SK-N-SH (cell line): Measurements from ENCODE around the gene TTN. TPM values are rescaled to one million over a fixed set of nuclear protein-coding genes. Genes with fewer than 3 reads are reported as not detected.

Experiments
- CTCF ChIA-PET: fragments of 300-600, 350-600 bp; formaldehyde crosslinking; extraction: SDS; loops from one replicate; lab custom pipeline; 2021; lab: Yijun Ruan, JAX
- POLR2A ChIA-PET: fragments of 350-600 bp; sonication (Branson Sonifier 250); formaldehyde crosslinking; extraction: SDS; loops from one replicate; lab custom pipeline; 2020; ENCODE audit warnings: antibody characterized with exemption, inconsistent platforms; lab: Yijun Ruan, JAX
- DNase-seq: peaks from one replicate; pipeline ENCODE4 v3.0.0; 2012
- H2AFZ ChIP-seq: fragments of 200-600 bp; sonication (generic); 2 replicates; pipeline ENCODE4 v1.8.1; 2016; ENCODE audit warnings: antibody characterized with exemption, mild to moderate bottlenecking, low read depth
- H3F3A ChIP-seq: fragments of 200-600 bp; sonication (generic); replicated peaks from 2 replicates; pipeline ENCODE3; 2016; ENCODE audit warnings: antibody characterized with exemption, mild to moderate bottlenecking; ENCODE audit not compliant: insufficient read depth
- H3K27ac ChIP-seq, 2 experiments: fragments of 200-500 bp in 1 of 2; fragments of 200-600 bp in 1 of 2; sonication (Bioruptor generic) in 1 of 2; sonication (generic), shearing (Covaris generic) in 1 of 2; 2 replicates each; pipeline versions ENCODE4 v1.5.1 to v1.6.1; 2014 to 2016; ENCODE audit warnings: low read depth in 2 of 2, inconsistent platforms in 1 of 2, low read length in 1 of 2, mild to moderate bottlenecking in 1 of 2, mixed read lengths in 1 of 2
- H3K27me3 ChIP-seq: fragments of 200-600 bp; sonication (generic), shearing (Covaris generic); 2 replicates; pipeline ENCODE4 v1.6.1; 2016; ENCODE audit warnings: mixed run types; ENCODE audit not compliant: insufficient read depth
- H3K36me3 ChIP-seq, 2 experiments: fragments of 200-500 bp in 1 of 2; fragments of 200-600 bp in 1 of 2; sonication (Bioruptor generic) in 1 of 2; sonication (generic) in 1 of 2; replicated peaks in 1 of 2; 2 replicates each; pipeline versions ENCODE3 to v1.5.1; 2014 to 2016; ENCODE audit warnings: low read length in 1 of 2, mild to moderate bottlenecking in 1 of 2; ENCODE audit not compliant: insufficient read depth in 2 of 2, control insufficient read depth in 1 of 2
- H3K4me1 ChIP-seq, 2 experiments: fragments of 200-500 bp in 1 of 2; fragments of 200-600 bp in 1 of 2; sonication (Bioruptor generic) in 1 of 2; sonication (generic), shearing (Covaris generic) in 1 of 2; 2 replicates each; pipeline versions ENCODE4 v1.5.1 to v1.6.1; 2014 to 2016; ENCODE audit warnings: low read depth in 1 of 2, low read length in 1 of 2, mixed run types in 1 of 2; ENCODE audit not compliant: insufficient read depth in 2 of 2, control insufficient read depth in 1 of 2
- H3K4me2 ChIP-seq: fragments of 200-600 bp; sonication (generic), shearing (Covaris generic); 2 replicates; pipeline ENCODE4 v1.6.1; 2017; ENCODE audit warnings: mixed run types
- H3K4me3 ChIP-seq, 2 experiments: fragments of 200-500 bp in 1 of 2; fragments of 200-600 bp in 1 of 2; sonication (Bioruptor generic) in 1 of 2; sonication (generic), shearing (Covaris generic) in 1 of 2; 2 replicates each; pipeline versions ENCODE4 v1.5.1 to v1.8.1; 2014 to 2016; ENCODE audit warnings: low read depth in 2 of 2, inconsistent platforms in 1 of 2, low read length in 1 of 2, mild to moderate bottlenecking in 1 of 2, mixed read lengths in 1 of 2, moderate library complexity in 1 of 2
- H3K79me2 ChIP-seq: fragments of 200-600 bp; sonication (generic); 2 replicates; pipeline ENCODE4 v1.8.1; 2017; ENCODE audit warnings: mild to moderate bottlenecking; ENCODE audit not compliant: insufficient read depth
- H3K9ac ChIP-seq: fragments of 200-600 bp; sonication (generic); 2 replicates; pipeline ENCODE4 v1.6.1; 2017; ENCODE audit warnings: mixed run types
- H3K9me2 ChIP-seq: fragments of 200-600 bp; sonication (generic); 2 replicates; pipeline ENCODE4 v1.6.1; 2017; ENCODE audit warnings: mixed run types
- H3K9me3 ChIP-seq: fragments of 200-600 bp; sonication (generic); 2 replicates; pipeline ENCODE4 v1.6.1; 2017; ENCODE audit warnings: mixed run types, mild to moderate bottlenecking, moderate library complexity
- H4K20me1 ChIP-seq: fragments of 200-600 bp; sonication (generic); 2 replicates; pipeline ENCODE4 v1.6.1; 2017; ENCODE audit warnings: mild to moderate bottlenecking, mixed run types; ENCODE audit not compliant: insufficient read depth
- CHD2 ChIP-seq: fragments of 150-350 bp; IDR thresholded peaks from 2 replicates; pipeline ENCODE4 v1.6.1; 2018; ENCODE audit warnings: low read length; ENCODE audit not compliant: partially characterized antibody
- CTCF ChIP-seq: fragments of 200-600 bp; sonication (generic); IDR thresholded peaks from 2 replicates; pipeline ENCODE4 v1.6.1; 2017; ENCODE audit warnings: antibody characterized with exemption, mild to moderate bottlenecking, moderate library complexity
- ELF1 ChIP-seq: IDR thresholded peaks from 2 replicates; pipeline ENCODE4 v1.4.0; 2012
- EP300 ChIP-seq, 2 experiments: IDR thresholded peaks; 2 replicates each; pipeline versions ENCODE4 v1.4.0 to v1.6.1; 2012; ENCODE audit warnings: borderline replicate concordance in 1 of 2, low read depth in 1 of 2, low read length in 1 of 2
- EZH2phosphoT487 ChIP-seq: fragments of 200-600 bp; sonication (generic); IDR thresholded peaks from 2 replicates; pipeline ENCODE4 v1.6.1; 2017; ENCODE audit warnings: low read depth, mixed run types, mild to moderate bottlenecking, antibody characterized with exemption, moderate library complexity, borderline replicate concordance
- FOSL2 ChIP-seq: IDR thresholded peaks from 2 replicates; pipeline ENCODE4 v1.4.0; 2012; ENCODE audit warnings: low read depth, mild to moderate bottlenecking, moderate library complexity, borderline replicate concordance
- FOXM1 ChIP-seq: IDR thresholded peaks from 2 replicates; pipeline ENCODE4 v1.4.0; 2012; ENCODE audit warnings: low read depth, mild to moderate bottlenecking
- IRF3 ChIP-seq: fragments of 150-350 bp; IDR thresholded peaks from 2 replicates; pipeline ENCODE4 v1.6.1; 2016; ENCODE audit warnings: mild to moderate bottlenecking, low read depth, low read length
- JUND ChIP-seq: IDR thresholded peaks from 2 replicates; pipeline ENCODE4 v1.4.0; 2012
- NFIC ChIP-seq: IDR thresholded peaks from 2 replicates; pipeline ENCODE4 v1.4.0; 2012; ENCODE audit warnings: borderline replicate concordance
- NRF1 ChIP-seq: IDR thresholded peaks from 2 replicates; pipeline ENCODE4 v1.6.1; 2012; ENCODE audit warnings: low read depth, mild to moderate bottlenecking, low read length
- PBX3 ChIP-seq: IDR thresholded peaks from 2 replicates; pipeline ENCODE4; 2012
- RCOR1 ChIP-seq: fragments of 150-350 bp; IDR thresholded peaks from 2 replicates; pipeline ENCODE4 v1.6.1; 2017; ENCODE audit warnings: antibody characterized with exemption, low read length
- RFX5 ChIP-seq: IDR thresholded peaks from 2 replicates; pipeline ENCODE4 v1.6.1; 2012; ENCODE audit warnings: mild to moderate bottlenecking, improper control_type of control experiment, low read length
- SIN3A ChIP-seq: IDR thresholded peaks from 2 replicates; pipeline ENCODE4 v1.6.1; 2012; ENCODE audit warnings: low read depth, mild to moderate bottlenecking, low read length, moderate library complexity, borderline replicate concordance
- SMC3 ChIP-seq: IDR thresholded peaks from 2 replicates; pipeline ENCODE4 v1.6.1; 2012; ENCODE audit warnings: low read depth, low read length, improper control_type of control experiment
- YY1 ChIP-seq: IDR thresholded peaks from 2 replicates; pipeline ENCODE4 v1.4.0; 2012; ENCODE audit warnings: low read depth, mild to moderate bottlenecking
- ZBTB33 ChIP-seq: IDR thresholded peaks from 2 replicates; pipeline ENCODE4 v1.4.0; 2012; ENCODE audit warnings: low read depth, borderline replicate concordance
- WGBS: methylation state at CpG from one replicate; pipeline ENCODE4 v1.1.6; 2017; ENCODE audit warnings: low lambda C conversion rate; 5-methylcytosine and 5-hydroxymethylcytosine counted together
- polyA plus RNA-seq, 3 experiments: library from polyadenylated mRNA; depleted of rRNA; stranded (reverse); fragments of >200 nt; gene quantifications; 2 replicates each; pipeline ENCODE4 v1.2.3, GENCODE V29; 2012

Gene TTN
- polyA plus RNA-seq, 1 of the 3 experiments (the other 2 are of a cell fraction), result 0.08 TPM

GRCh38 chr2:178692845-178693244 lies 114.4 kb downstream of the TTN start:
- no peaks in the 10 kb centered on the region for H3K9me3 ChIP-seq
- H3K4me1 ChIP-seq, result no peaks in the 10 kb centered on the region
- POLR2A ChIA-PET, result no interaction called here
- H3K9me2 ChIP-seq, result no peaks in the 10 kb centered on the region
- DNase-seq, result no peak
- no peak for TF ChIP-seq CTCF
- no peak for TF ChIP-seq EP300 (IDR thresholded peaks at IDR 0.05; ENCODE audit: borderline replicate concordance in 1 of 2, low read depth in 1 of 2, low read length in 1 of 2)
- no peak for TF ChIP-seq SMC3
- no peak for TF ChIP-seq FOXM1
- no peak for TF ChIP-seq ZBTB33
- TF ChIP-seq CHD2, result no peak
- TF ChIP-seq PBX3, result no peak
- TF ChIP-seq NRF1, result no peak
- no peak for TF ChIP-seq RCOR1
- TF ChIP-seq FOSL2, result no peak
- no peak for TF ChIP-seq IRF3
- no peak for TF ChIP-seq RFX5
- TF ChIP-seq SIN3A, result no peak
- no peak for TF ChIP-seq ELF1
- TF ChIP-seq YY1, result no peak
- TF ChIP-seq JUND, result no peak
- no peak for TF ChIP-seq EZH2phosphoT487
- TF ChIP-seq NFIC, result no peak
- TF ChIP-seq, all 33 proteins: peak for 0
- CTCF ChIA-PET, result interaction anchor here (0.8 to 3.0 kb wide), 2 partner anchors 8 to 25 kb away, joined by 4 to 16 read pairs; no protein-coding TSS in a partner anchor
- H3K27ac ChIP-seq, result no peak overlapping the region
- H3K9ac ChIP-seq, result no peak overlapping the region
- no peak overlapping the region for H2AFZ ChIP-seq
- no peaks in the 10 kb centered on the region for H4K20me1 ChIP-seq
- no peaks in the 10 kb centered on the region for H3K27me3 ChIP-seq
- no peaks in the 10 kb centered on the region for H3F3A ChIP-seq
- no peak overlapping the region for H3K4me3 ChIP-seq
- no peaks in the 10 kb centered on the region for H3K36me3 ChIP-seq
- H3K79me2 ChIP-seq, result no peaks in the 10 kb centered on the region
- WGBS, result 60% methylated on average over 2 of the region's 2 CpGs
- H3K4me2 ChIP-seq, result no peak overlapping the region
